T-helper 2 cell treated with Interferon-gamma antibody and Interleukin-4, amounts not matched to agents 5 μg/mL and 100 μg/mL, for 36 hours (primary cell): Measurements from ENCODE around the gene TICAM1.

ENCODE experiments used
- DNase-seq: peaks from one replicate; pipeline ENCODE4 v3.0.0; 2021; ENCODE audit warnings: low spot score
- H3K27ac Mint-ChIP-seq: one replicate; pipeline ENCODE4 v1.8.0; 2021; ENCODE audit warnings: mild to moderate bottlenecking, mixed read lengths
- H3K27me3 Mint-ChIP-seq: one replicate; pipeline ENCODE4 v1.8.0; 2021; ENCODE audit warnings: low read depth, mixed read lengths
- H3K36me3 Mint-ChIP-seq: one replicate; pipeline ENCODE4 v1.8.0; 2021; ENCODE audit warnings: low read depth, mixed read lengths
- H3K4me1 Mint-ChIP-seq: one replicate; pipeline ENCODE4 v1.8.0; 2021; ENCODE audit warnings: low read depth, mixed read lengths
- H3K4me3 Mint-ChIP-seq: one replicate; pipeline ENCODE4 v1.8.0; 2022; ENCODE audit warnings: mild to moderate bottlenecking, moderate library complexity, mixed read lengths
- H3K9me3 Mint-ChIP-seq: one replicate; pipeline ENCODE4 v1.8.0; 2021; ENCODE audit warnings: mixed read lengths

The TICAM1 gene

DNA sequence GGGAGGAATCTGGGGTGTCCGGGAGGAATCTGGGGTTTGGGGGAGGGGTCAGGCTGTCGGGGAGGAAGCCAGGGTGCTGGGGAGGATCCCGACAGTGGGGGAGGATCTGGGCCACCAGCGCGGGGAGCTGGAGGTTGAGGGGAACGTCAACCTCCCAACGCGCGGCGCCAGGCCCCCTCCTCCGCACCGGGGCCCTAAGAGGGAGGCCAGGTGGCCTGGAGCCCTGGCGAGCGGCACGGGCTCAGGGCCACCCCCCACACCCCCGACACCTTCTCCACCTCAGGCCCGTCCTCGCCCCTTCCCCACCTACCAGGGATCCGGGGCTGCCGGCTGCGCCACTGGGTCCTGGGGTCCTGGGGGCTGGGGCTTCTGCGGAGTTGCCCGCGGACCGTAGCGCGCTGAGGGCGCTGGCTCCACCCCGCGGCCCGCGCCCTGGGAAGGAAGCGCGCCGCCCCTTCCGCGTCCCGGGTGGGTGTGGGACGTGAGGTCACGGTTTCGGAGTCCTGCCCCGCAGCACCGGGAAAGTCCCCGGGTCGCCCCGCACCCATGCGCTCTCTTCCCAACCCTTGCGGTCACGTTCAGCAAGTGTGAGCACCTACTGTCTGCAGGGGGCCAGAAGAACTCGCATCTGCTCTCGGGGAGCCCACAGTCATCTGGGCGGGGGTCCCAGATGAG is at the start of gene TICAM1:
Gene TICAM1 (minus strand): TSS at position 409 of the 675 bp plus-strand sequence. CDS start 13,335 bp downstream, outside the sequence.
- H3K9me3 Mint-ChIP-seq: no peaks in the 10 kb centered on the region
- H3K36me3 Mint-ChIP-seq: peaks cover 11% of the 10 kb centered on the region
- peak; percentile 85 for DNase-seq
- no peaks in the 10 kb centered on the region for H3K27me3 Mint-ChIP-seq
- peak within 1 kb of the TSS; percentile 94 for H3K4me3 Mint-ChIP-seq
- H3K4me1 Mint-ChIP-seq: peaks cover 16% of the 10 kb centered on the region
- peak within 1 kb of the TSS; percentile 91 for H3K27ac Mint-ChIP-seq

GRCh38 chr19:4879041-4879440 is 47.5 kb upstream of the TICAM1 start:
- Mint-ChIP-seq H3K4me3 (no peak overlapping the region), H3K36me3 (no peaks in the 10 kb centered on the region), H3K27me3 (no peaks in the 10 kb centered on the region), H3K27ac (no peak overlapping the region), H3K9me3 (no peaks in the 10 kb centered on the region), H3K4me1 (no peaks in the 10 kb centered on the region)
- no peak for DNase-seq

DNA sequence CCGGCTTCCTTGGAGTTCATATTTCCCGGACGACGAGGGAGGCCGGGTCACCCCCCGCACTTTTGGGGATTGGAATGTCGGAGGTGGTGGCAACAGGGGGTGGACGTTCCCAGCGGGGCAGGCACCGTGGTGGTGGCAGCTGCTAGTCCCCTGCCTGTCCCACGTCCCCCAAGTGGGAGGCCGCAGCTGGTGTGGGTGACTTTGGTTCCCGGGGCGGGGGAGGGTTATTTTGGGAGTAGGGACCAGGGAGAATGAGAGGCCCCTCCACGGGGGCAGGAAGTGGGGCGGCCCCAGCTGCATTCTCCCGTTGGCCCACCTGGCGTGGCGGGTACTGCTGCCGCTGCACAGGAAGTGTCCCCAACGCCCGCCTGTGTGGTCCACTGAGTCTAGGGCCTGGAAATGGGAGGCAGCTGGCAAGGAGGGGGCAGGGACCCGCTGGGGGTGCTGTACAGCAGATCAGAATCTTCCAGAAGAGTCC is 47.0 kb upstream of the TICAM1 start:
- no peak overlapping the region for H3K4me3 Mint-ChIP-seq
- no peak overlapping the region for H3K27ac Mint-ChIP-seq
- no peaks in the 10 kb centered on the region for H3K9me3 Mint-ChIP-seq
- no peak for DNase-seq
- H3K36me3 Mint-ChIP-seq: no peaks in the 10 kb centered on the region
- H3K4me1 Mint-ChIP-seq: no peaks in the 10 kb centered on the region
- peaks cover 2% of the 10 kb centered on the region for H3K27me3 Mint-ChIP-seq

DNA sequence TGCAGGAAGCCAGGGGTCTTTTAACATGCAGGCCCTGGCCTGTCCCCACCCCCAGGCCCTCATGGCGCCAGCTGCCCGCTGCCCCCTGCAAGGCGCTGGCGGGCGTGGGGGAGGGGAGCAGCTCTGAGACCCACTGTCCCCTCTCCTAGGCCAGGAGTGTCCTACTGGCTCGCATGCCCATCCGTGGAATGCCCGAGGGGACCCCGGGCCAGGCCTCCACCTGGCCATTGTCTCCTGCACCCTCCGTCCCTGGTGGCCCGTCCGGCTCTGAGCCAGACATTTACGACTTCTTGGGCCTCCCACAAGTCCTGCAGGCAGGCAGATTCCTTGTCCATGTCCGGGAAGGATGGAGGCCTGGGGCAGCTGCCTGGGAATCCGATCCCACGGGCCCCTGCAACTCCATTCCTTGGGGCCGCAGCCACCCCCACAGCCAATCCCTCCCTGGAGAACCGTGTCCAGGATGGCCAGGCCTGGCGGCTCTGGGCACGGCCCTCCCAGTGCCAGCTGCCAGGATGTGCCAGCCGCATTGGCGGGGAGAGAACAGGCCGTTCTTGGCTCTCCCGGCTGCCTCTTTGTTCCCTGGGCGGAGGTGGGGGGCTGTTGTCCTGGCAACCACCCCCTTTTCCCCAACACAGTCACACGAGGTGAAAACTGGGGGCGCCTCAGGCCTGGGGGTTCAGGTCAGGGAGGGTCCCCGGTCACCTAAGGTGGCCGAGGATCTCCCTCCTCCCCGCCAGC is 46.4 kb upstream of the TICAM1 start:
- no peak overlapping the region for H3K27ac Mint-ChIP-seq
- DNase-seq: no peak
- H3K4me3 Mint-ChIP-seq: no peak overlapping the region
- H3K36me3 Mint-ChIP-seq: no peaks in the 10 kb centered on the region
- no peaks in the 10 kb centered on the region for H3K4me1 Mint-ChIP-seq
- no peaks in the 10 kb centered on the region for H3K9me3 Mint-ChIP-seq
- peaks cover 2% of the 10 kb centered on the region for H3K27me3 Mint-ChIP-seq

- peaks cover 11% of the 10 kb centered on the region for H3K4me1 Mint-ChIP-seq
- no peaks in the 10 kb centered on the region for H3K36me3 Mint-ChIP-seq
- H3K9me3 Mint-ChIP-seq: no peaks in the 10 kb centered on the region
- no peak for DNase-seq
- H3K4me3 Mint-ChIP-seq: no peak overlapping the region
- H3K27ac Mint-ChIP-seq: no peak overlapping the region
- peaks cover 7% of the 10 kb centered on the region for H3K27me3 Mint-ChIP-seq
These were observed 42.4 kb upstream of the TICAM1 start for GRCh38 chr19:4873930-4874329.

- Mint-ChIP-seq H3K4me3 (no peak overlapping the region), H3K27me3 (peaks cover 7% of the 10 kb centered on the region)
These were observed 40.2 kb upstream of the TICAM1 start for GRCh38 chr19:4871711-4872110.

GRCh38 chr19:4870025-4870700 is 38.7 kb upstream of the TICAM1 start:
- no peaks in the 10 kb centered on the region for H3K36me3 Mint-ChIP-seq
- peaks cover 23% of the 10 kb centered on the region for H3K4me1 Mint-ChIP-seq
- no peaks in the 10 kb centered on the region for H3K9me3 Mint-ChIP-seq
- H3K4me3 Mint-ChIP-seq: no peak overlapping the region
- DNase-seq: peak; percentile 25
- H3K27ac Mint-ChIP-seq: no peak overlapping the region
- peaks cover 7% of the 10 kb centered on the region for H3K27me3 Mint-ChIP-seq

More at GRCh38 chr19:4871711-4872110, 40.2 kb upstream of the TICAM1 start:
- Mint-ChIP-seq H3K27ac (no peak overlapping the region), H3K4me1 (peaks cover 18% of the 10 kb centered on the region), H3K36me3 (no peaks in the 10 kb centered on the region), H3K9me3 (no peaks in the 10 kb centered on the region)
- DNase-seq: no peak

- Mint-ChIP-seq H3K27me3 (peaks cover 5% of the 10 kb centered on the region), H3K4me1 (peaks cover 26% of the 10 kb centered on the region), H3K36me3 (no peaks in the 10 kb centered on the region), H3K9me3 (no peaks in the 10 kb centered on the region), H3K27ac (peak overlapping the region; percentile 79), H3K4me3 (peak overlapping the region; percentile 81)
- DNase-seq: no peak
These were observed 36.8 kb upstream of the TICAM1 start for GRCh38 chr19:4868286-4868834.

DNA sequence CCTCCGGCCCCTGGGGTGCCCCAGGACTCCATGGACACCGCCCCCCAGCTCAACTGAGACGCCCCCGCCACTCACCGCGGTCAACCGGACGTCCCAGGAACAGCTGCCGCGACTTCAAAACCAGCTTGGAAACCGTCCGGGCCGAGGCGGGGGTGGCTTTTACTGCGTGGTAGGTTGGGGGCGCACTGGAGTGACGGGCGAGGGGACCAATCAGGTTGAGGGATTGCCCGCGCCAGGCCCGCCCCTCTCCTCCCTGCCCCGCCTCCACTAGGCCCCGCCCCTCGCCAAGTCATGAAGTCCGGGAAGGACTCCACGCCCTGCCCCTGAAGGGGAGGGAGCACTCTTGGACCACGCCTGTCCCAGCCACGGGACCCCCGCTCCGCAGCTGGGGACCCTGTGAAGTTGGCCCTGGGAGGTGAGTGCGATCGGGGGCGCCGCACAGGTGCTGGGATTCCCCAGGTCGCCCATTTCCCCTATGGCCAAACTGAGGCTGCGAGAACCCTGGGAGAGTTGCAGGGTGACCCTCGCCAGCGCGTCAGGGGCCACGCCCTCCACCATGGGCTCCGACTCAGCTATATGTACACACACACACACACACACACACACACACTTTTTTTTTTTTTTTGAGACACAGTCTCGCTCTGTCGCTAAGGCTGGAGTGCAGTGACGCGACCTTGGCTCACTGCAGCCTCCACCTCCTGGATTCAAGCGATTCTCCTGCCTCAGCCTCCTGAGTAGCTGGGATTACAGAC is 36.2 kb upstream of the TICAM1 start, which contains the start of gene PLIN3:
Gene PLIN3 (minus strand): TSS at position 134 of the 752 bp plus-strand sequence. CDS start 6,273 bp downstream, outside the sequence.
- DNase-seq: peak; percentile 90
- H3K4me3 Mint-ChIP-seq: peak within 1 kb of the TSS; percentile 81
- peaks cover 5% of the 10 kb centered on the region for H3K27me3 Mint-ChIP-seq
- no peaks in the 10 kb centered on the region for H3K9me3 Mint-ChIP-seq
- H3K27ac Mint-ChIP-seq: peak within 1 kb of the TSS; percentile 79
- peaks cover 25% of the 10 kb centered on the region for H3K4me1 Mint-ChIP-seq
- no peaks in the 10 kb centered on the region for H3K36me3 Mint-ChIP-seq

DNA sequence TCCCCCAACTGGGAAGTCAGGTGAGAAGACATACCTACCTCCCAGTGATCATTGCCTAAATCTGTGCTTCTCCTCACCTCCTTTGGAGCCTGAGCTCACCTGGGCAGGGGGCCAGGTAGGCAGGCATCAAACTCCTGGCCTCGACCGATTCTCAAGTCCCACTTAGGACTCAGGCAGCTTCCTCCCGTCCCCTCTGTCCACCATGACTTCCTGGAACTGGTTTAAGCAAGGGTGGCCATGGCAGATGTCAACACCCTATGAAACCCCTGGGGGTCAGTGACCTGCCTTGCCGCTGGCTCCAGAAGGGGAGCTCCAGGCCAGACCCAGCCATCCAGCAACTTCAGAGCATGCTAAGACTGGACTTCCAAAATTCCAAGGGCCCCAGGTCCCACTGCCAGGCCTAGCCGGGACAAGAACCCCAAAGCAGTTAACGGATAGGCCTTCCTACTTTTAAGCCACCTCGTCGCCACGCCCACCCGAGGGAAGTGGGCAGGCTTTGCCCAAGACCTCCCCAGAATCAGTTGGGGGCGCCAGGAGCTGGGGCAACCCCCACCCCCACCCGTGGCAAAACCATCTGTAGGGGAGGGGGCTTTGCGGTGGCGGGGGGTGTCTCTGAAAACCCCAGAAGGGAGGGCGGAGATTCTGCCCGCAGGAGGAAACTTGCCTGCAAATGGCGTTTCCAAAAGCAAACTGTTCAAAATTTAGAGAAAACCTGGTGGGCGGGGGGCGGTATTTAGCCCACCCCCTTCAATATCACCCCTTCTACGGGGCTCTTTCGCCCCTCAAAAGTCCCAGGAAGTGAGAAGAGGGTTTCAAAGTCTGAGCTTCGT is 35.3 kb upstream of the TICAM1 start:
- Mint-ChIP-seq H3K36me3 (no peaks in the 10 kb centered on the region), H3K27me3 (peaks cover 3% of the 10 kb centered on the region), H3K4me3 (peak overlapping the region; percentile 81), H3K4me1 (peaks cover 22% of the 10 kb centered on the region), H3K9me3 (no peaks in the 10 kb centered on the region), H3K27ac (peak overlapping the region; percentile 41)
- peak; percentile 49 for DNase-seq

GRCh38 chr19:4861147-4861546 is 29.6 kb upstream of the TICAM1 start:
- no peaks in the 10 kb centered on the region for H3K27me3 Mint-ChIP-seq
- H3K27ac Mint-ChIP-seq: no peak overlapping the region
- peaks cover 3% of the 10 kb centered on the region for H3K4me1 Mint-ChIP-seq
- no peak for DNase-seq
- no peak overlapping the region for H3K4me3 Mint-ChIP-seq
- H3K9me3 Mint-ChIP-seq: no peaks in the 10 kb centered on the region
- H3K36me3 Mint-ChIP-seq: no peaks in the 10 kb centered on the region

DNA sequence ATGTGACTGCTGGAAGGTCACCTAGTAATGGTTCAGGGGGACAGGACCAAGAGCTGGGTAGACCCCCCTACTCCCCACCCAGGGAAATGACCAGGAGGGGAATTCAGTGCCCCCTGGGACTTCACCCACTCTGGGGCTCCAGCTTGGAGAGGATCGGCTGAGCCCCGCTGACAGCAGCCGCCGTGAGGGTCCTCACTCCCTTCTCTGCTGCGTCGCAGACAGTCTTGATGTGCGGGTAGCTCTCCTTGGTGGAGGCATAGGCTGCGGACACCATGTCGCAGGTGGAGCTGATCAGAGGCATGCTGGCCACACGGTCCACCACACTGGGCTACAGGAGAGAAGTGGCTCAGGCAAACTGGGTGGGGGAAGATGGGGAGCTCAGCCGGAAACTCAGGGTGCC is 28.2 kb upstream of the TICAM1 start:
- H3K27ac Mint-ChIP-seq: no peak overlapping the region
- no peaks in the 10 kb centered on the region for H3K9me3 Mint-ChIP-seq
- no peak for DNase-seq
- H3K36me3 Mint-ChIP-seq: peaks cover 3% of the 10 kb centered on the region
- no peaks in the 10 kb centered on the region for H3K27me3 Mint-ChIP-seq
- peaks cover 3% of the 10 kb centered on the region for H3K4me1 Mint-ChIP-seq
- no peak overlapping the region for H3K4me3 Mint-ChIP-seq
